ENCODE data around the gene MRM2. TPM values are rescaled to one million over a fixed set of nuclear protein-coding genes. Genes with fewer than 3 reads are reported as not detected.

The MRM2 gene
- total and polyA plus RNA-seq, 7 experiments from 2014 or later = 7.1 to 58.3 (median 20.7) TPM

DNA sequence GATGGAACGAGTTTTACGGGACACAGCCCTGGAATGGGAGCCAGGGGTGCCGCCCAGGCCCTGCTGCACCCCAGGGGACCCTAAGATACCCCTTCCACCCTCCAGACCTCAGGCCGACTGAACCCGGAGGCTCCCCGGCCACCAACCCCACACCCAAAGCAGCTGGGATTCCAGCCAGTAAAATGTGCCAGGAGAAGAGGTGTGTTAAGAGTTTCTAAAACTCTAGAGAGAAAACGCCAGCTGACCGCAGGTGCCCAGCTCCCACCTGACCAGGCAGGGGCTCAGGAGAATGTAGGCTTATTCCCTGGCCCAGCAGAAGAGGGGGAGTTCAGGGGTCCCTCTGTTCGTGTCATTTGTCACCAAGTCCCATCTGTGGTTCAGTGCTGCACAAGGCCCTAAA lies 17.5 kb upstream of the MRM2 start:
- Mint-ChIP-seq H3K4me1 (peaks cover 6 to 20% (median 10%) of the 10 kb centered on the region in 7 donors), H3K27me3 (no peaks in the 10 kb centered on the region), H3K4me3 (peak overlapping the region in 1 of 10 donors; percentile 19), H3K9me3 (no peaks in the 10 kb centered on the region), H3K36me3 (peaks cover 3 to 15% (median 5%) of the 10 kb centered on the region in 5 donors), H3K27ac (peak overlapping the region in 2 of 9 donors; percentile 45 to 71)
- Histone ChIP-seq H3K36me3 (ENCODE audit: control insufficient read depth in 2 of 3, insufficient read depth in 3 of 3, low read length in 3 of 3) (peaks cover 0 to 6% (median 0%) of the 10 kb centered on the region in 3 experiments), H3K27ac (ENCODE audit: low read depth, low read length) (no peak overlapping the region), H3K4me3 (ENCODE audit: low read length) (no peak overlapping the region), H3K9me3 (ENCODE audit: control insufficient read depth in 2 of 3, low read length in 3 of 3) (no peaks in the 10 kb centered on the region), H3K4me1 (ENCODE audit: control insufficient read depth in 2 of 2, insufficient read depth in 2 of 2, low read length in 2 of 2) (no peaks in the 10 kb centered on the region), H3K27me3 (ENCODE audit: control insufficient read depth in 2 of 2, insufficient read depth in 2 of 2, low read length in 2 of 2) (no peaks in the 10 kb centered on the region)
- no peak for DNase-seq
- ATAC-seq = no peak
- POLR2A ChIA-PET = no interaction called here
- CTCF ChIA-PET = no interaction called here
- intact Hi-C loops (cut with micrococcal nuclease) = no loop called here

DNA sequence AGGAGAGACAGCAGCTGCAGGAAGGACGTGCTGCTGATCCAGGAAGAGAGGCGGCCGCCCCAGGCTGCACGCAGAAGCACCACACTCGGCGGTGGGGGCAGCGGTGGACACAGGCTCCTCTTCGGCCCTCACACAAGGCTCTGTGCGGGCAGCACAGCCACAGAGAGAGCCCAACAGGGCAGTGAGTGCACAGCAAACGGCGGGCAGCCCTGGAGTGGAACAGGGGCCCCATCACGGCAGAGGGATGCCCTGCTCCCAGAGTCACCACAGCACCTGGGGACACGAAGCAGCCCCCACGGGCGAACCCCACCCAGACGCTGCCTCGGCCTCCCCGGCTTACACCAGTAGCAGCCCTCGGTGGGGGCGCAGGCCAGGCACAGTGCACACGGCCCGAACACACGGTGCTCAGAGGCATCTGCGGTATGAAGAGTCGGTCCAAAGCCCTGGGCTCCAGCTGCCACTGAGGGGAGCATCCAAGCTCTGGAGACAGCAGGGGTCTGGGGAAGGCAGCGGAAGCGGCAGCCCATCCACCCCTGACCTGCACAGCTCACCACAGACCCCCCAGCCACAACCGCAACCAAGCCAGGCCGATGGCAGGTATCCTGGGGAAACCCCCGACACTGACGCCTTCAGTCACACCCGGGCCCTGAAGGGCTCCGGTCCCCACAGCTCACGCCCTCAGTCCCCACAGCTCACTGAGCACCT lies 16.8 kb upstream of the MRM2 start:
- Histone ChIP-seq H3K4me1 (ENCODE audit: control insufficient read depth in 2 of 2, insufficient read depth in 2 of 2, low read length in 2 of 2) (no peaks in the 10 kb centered on the region), H3K27ac (ENCODE audit: low read depth, low read length) (no peak overlapping the region), H3K36me3 (ENCODE audit: control insufficient read depth in 2 of 3, insufficient read depth in 3 of 3, low read length in 3 of 3) (peaks cover 0 to 13% (median 0%) of the 10 kb centered on the region in 3 experiments), H3K4me3 (ENCODE audit: low read length) (no peak overlapping the region), H3K27me3 (ENCODE audit: control insufficient read depth in 2 of 2, insufficient read depth in 2 of 2, low read length in 2 of 2) (no peaks in the 10 kb centered on the region), H3K9me3 (ENCODE audit: control insufficient read depth in 2 of 3, low read length in 3 of 3) (no peaks in the 10 kb centered on the region)
- peaks cover 0 to 9% (median 1%) of the 10 kb centered on the region in 5 donors for H3K36me3 Mint-ChIP-seq
- intact Hi-C loops (cut with micrococcal nuclease) = no loop called here
- no peaks in the 10 kb centered on the region for H3K9me3 Mint-ChIP-seq
- no peak overlapping the region for H3K4me3 Mint-ChIP-seq
- DNase-seq (no peak), ATAC-seq (peak; percentile 45)
- CTCF ChIA-PET = no interaction called here
- POLR2A ChIA-PET = no interaction called here
- no peaks in the 10 kb centered on the region for H3K27me3 Mint-ChIP-seq
- H3K27ac Mint-ChIP-seq = no peak overlapping the region
- H3K4me1 Mint-ChIP-seq = peaks cover 6 to 20% (median 10%) of the 10 kb centered on the region in 7 donors

DNA sequence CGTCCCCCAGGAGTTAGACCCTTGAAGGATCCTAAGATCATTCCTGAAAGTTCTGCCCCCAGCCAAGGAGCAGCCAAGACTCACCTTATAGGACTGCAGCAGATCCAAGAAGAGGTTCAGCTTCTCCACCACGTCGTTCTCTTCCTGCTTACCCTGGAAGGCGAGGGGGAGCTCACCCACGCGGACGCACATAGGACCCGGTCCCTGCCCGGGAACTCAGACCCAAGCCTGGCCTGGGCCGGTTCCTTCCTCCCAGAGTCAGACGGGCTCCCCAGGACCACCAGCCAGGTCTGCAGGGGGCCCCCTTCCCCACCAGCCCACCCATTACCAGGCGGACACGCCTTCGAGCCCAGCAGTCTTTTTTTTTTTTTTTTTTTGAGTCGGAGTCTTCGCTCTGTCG lies 15.6 kb upstream of the MRM2 start:
- DNase-seq (no peak), ATAC-seq (no peak)
- Histone ChIP-seq H3K27ac (ENCODE audit: low read depth, low read length) (no peak overlapping the region), H3K36me3 (ENCODE audit: control insufficient read depth in 2 of 3, insufficient read depth in 3 of 3, low read length in 3 of 3) (peaks cover 0 to 13% (median 0%) of the 10 kb centered on the region in 3 experiments), H3K27me3 (ENCODE audit: control insufficient read depth in 2 of 2, insufficient read depth in 2 of 2, low read length in 2 of 2) (no peaks in the 10 kb centered on the region), H3K9me3 (ENCODE audit: control insufficient read depth in 2 of 3, low read length in 3 of 3) (no peaks in the 10 kb centered on the region), H3K4me1 (ENCODE audit: control insufficient read depth in 2 of 2, insufficient read depth in 2 of 2, low read length in 2 of 2) (peaks cover 0 to 2% of the 10 kb centered on the region in 2 donors), H3K4me3 (ENCODE audit: low read length) (no peak overlapping the region)
- ChIA-PET CTCF (no interaction called here), POLR2A (no interaction called here)
- no peaks in the 10 kb centered on the region for H3K27me3 Mint-ChIP-seq
- H3K36me3 Mint-ChIP-seq = peaks cover 0 to 9% (median 1%) of the 10 kb centered on the region in 5 donors
- no peak overlapping the region for H3K4me3 Mint-ChIP-seq
- H3K4me1 Mint-ChIP-seq = peaks cover 8 to 20% (median 11%) of the 10 kb centered on the region in 7 donors
- no peaks in the 10 kb centered on the region for H3K9me3 Mint-ChIP-seq
- no peak overlapping the region for H3K27ac Mint-ChIP-seq
- intact Hi-C loops (cut with micrococcal nuclease) = no loop called here

DNA sequence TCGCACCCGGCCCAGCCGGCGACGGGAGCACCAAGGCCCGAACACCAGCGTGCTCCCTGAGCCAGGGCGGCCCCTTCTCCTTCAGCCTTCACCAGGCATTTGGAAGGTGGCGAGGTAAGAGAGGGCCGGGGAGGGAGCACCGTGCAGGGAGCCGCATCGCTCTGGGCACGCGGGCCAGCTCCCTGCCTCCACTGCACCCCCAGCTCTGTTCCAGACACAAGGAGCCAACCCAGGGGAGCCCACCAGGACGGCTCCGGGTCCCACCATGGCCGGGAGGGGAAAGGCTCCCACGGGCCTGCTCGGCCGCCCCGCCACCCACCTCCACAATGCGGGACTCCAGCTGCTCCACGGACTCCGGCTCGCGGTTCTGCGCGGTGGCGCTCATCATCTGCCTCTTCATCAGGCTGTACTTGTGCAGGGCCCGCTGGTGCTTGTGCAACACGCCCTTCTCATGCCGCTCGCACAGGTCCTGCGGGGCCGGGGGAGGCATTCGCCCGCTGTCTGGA lies 15.1 kb upstream of the MRM2 start:
- no peaks in the 10 kb centered on the region for H3K27me3 Mint-ChIP-seq
- ATAC-seq = no peak
- Histone ChIP-seq H3K36me3 (ENCODE audit: control insufficient read depth in 2 of 3, insufficient read depth in 3 of 3, low read length in 3 of 3) (peaks cover 0 to 10% (median 0%) of the 10 kb centered on the region in 3 experiments), H3K9me3 (ENCODE audit: control insufficient read depth in 2 of 3, low read length in 3 of 3) (no peaks in the 10 kb centered on the region), H3K4me3 (ENCODE audit: low read length) (no peak overlapping the region), H3K27ac (ENCODE audit: low read depth, low read length) (no peak overlapping the region), H3K27me3 (ENCODE audit: control insufficient read depth in 2 of 2, insufficient read depth in 2 of 2, low read length in 2 of 2) (no peaks in the 10 kb centered on the region), H3K4me1 (ENCODE audit: control insufficient read depth in 2 of 2, insufficient read depth in 2 of 2, low read length in 2 of 2) (peaks cover 0 to 2% of the 10 kb centered on the region in 2 donors)
- H3K36me3 Mint-ChIP-seq = peaks cover 0 to 9% (median 1%) of the 10 kb centered on the region in 5 donors
- DNase-seq = no peak
- no peaks in the 10 kb centered on the region for H3K9me3 Mint-ChIP-seq
- no peak overlapping the region for H3K4me3 Mint-ChIP-seq
- peaks cover 8 to 19% (median 11%) of the 10 kb centered on the region in 7 donors for H3K4me1 Mint-ChIP-seq
- no peak overlapping the region for H3K27ac Mint-ChIP-seq
- intact Hi-C loops (cut with micrococcal nuclease) = no loop called here
- CTCF ChIA-PET = no interaction called here
- POLR2A ChIA-PET = no interaction called here

DNA sequence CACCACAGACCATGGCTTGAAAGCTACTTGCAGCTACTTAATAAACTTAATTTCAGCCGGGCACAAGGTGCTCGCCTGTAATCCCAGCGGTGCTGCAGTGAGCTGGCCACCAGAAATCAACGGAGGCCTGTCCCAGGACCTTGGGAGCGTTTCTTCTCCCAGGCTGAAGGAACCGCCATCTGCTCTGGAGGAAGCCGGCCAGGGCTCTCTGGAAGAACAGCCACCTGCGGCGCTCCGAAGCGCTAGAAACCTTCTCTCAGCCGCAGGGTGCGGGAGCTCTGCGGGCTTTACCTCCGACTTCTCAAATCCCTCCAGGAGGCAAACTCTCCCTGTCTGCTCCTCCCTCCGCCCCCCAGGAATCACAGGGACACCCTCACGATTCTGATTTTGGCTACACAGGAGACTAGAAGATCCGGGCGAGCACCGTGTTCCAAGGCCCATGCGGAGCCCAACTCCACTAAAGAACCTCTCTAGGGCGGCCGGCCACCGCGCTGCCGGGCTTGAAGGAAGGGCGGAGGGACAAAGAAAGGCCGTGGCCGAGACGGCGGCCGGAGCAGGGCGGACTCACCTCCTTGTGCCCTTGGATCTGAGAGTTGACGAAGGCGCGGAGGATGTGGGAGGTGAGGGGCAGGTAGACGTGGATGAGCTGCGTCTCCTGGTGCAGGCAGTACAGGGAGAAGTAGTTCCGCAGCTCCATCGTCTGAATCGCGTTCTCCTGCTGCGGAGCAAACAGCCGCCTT lies 14.5 kb upstream of the MRM2 start:
- no peaks in the 10 kb centered on the region for H3K9me3 Mint-ChIP-seq
- H3K4me1 ChIP-seq (ENCODE audit: control insufficient read depth in 2 of 2, insufficient read depth in 2 of 2, low read length in 2 of 2) = peaks cover 0 to 2% of the 10 kb centered on the region in 2 donors
- no peaks in the 10 kb centered on the region for H3K27me3 ChIP-seq (ENCODE audit: control insufficient read depth in 2 of 2, insufficient read depth in 2 of 2, low read length in 2 of 2)
- H3K27ac Mint-ChIP-seq = no peak overlapping the region
- POLR2A ChIA-PET = no interaction called here
- intact Hi-C loops (cut with micrococcal nuclease) = no loop called here
- H3K9me3 ChIP-seq (ENCODE audit: control insufficient read depth in 2 of 3, low read length in 3 of 3) = no peaks in the 10 kb centered on the region
- H3K36me3 ChIP-seq (ENCODE audit: control insufficient read depth in 2 of 3, insufficient read depth in 3 of 3, low read length in 3 of 3) = peaks cover 0 to 10% (median 0%) of the 10 kb centered on the region in 3 experiments
- H3K4me1 Mint-ChIP-seq = peaks cover 2 to 12% (median 9%) of the 10 kb centered on the region in 7 donors
- H3K36me3 Mint-ChIP-seq = peaks cover 0 to 9% (median 1%) of the 10 kb centered on the region in 5 donors
- ATAC-seq = no peak
- H3K27ac ChIP-seq (ENCODE audit: low read depth, low read length) = no peak overlapping the region
- no peak overlapping the region for H3K4me3 ChIP-seq (ENCODE audit: low read length)
- no peaks in the 10 kb centered on the region for H3K27me3 Mint-ChIP-seq
- no peak for DNase-seq
- CTCF ChIA-PET = no interaction called here
- no peak overlapping the region for H3K4me3 Mint-ChIP-seq

DNA sequence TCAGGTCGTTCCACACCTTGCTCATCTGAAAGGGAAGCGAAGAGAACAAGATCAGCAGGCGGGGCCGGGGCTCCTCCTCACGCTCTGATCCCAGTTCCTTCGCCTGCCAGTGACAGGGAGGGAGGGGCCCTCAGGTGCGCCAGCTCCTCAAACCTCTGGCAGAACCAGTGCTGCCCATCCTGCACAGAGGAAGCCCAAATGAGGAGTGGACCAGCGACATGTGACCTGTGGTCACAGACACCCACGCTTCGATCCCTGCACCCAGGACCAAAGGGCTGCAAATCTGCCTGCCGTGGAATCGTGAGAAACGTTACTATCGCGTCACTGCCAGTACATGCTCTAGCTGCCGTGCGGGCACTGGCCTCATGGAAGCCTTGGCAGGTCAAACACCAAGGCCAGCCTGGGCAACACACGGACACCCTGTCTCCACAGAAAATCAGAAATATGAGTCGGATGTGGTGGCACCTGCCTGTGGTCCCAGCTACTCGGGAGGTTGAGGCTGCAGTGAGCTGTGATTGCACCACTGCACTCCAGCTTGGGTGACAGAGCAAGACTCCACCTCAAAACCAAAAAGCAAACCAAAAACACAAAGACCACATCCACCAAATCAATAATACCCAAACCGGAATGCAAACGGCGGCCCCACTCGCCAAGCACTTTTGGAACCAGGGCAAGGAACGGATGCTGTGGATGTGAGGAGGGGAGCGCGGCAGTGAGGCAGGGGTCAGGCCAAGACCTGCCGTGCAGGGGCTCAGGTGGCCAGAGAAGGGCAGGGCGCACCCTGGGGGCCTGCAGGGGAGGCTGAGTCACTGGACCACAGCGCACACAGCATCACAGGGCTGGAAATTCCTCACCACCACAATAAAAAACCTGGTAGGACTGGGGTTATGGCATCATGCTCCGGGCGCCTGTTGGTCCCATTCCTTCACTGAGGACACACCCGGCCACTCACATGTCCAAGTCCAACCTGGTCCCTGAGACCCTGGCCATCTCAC lies 13.4 kb upstream of the MRM2 start:
- no peaks in the 10 kb centered on the region for H3K27me3 ChIP-seq (ENCODE audit: control insufficient read depth in 2 of 2, insufficient read depth in 2 of 2, low read length in 2 of 2)
- CTCF ChIA-PET = no interaction called here
- intact Hi-C loops (cut with micrococcal nuclease) = no loop called here
- no peaks in the 10 kb centered on the region for H3K27me3 Mint-ChIP-seq
- ATAC-seq = no peak
- H3K27ac ChIP-seq (ENCODE audit: low read depth, low read length) = no peak overlapping the region
- H3K36me3 ChIP-seq (ENCODE audit: control insufficient read depth in 2 of 3, insufficient read depth in 3 of 3, low read length in 3 of 3) = peaks cover 0 to 13% (median 0%) of the 10 kb centered on the region in 3 experiments
- DNase-seq = no peak
- H3K36me3 Mint-ChIP-seq = peaks cover 0 to 9% (median 3%) of the 10 kb centered on the region in 5 donors
- H3K4me1 ChIP-seq (ENCODE audit: control insufficient read depth in 2 of 2, insufficient read depth in 2 of 2, low read length in 2 of 2) = peaks cover 0 to 2% of the 10 kb centered on the region in 2 donors
- H3K9me3 ChIP-seq (ENCODE audit: control insufficient read depth in 2 of 3, low read length in 3 of 3) = no peaks in the 10 kb centered on the region
- no peak overlapping the region for H3K4me3 Mint-ChIP-seq
- peaks cover 0 to 8% (median 5%) of the 10 kb centered on the region in 7 donors for H3K4me1 Mint-ChIP-seq
- POLR2A ChIA-PET = no interaction called here
- H3K27ac Mint-ChIP-seq = no peak overlapping the region
- no peak overlapping the region for H3K4me3 ChIP-seq (ENCODE audit: low read length)
- no peaks in the 10 kb centered on the region for H3K9me3 Mint-ChIP-seq
